K562 (cell line): ENCODE measurements around the gene IL6R. TPM values are rescaled to one million over a fixed set of nuclear protein-coding genes. Genes with fewer than 3 reads are reported as not detected.

Experiments used
- CSDE1 ChIP-seq, 2 experiments: fragments of 450-650 bp; IDR thresholded peaks; 2 replicates each; pipeline ENCODE4 v1.6.1; 2016; ENCODE audit warnings: mild to moderate bottlenecking in 1 of 2
- KDM2B ChIP-seq: fragments of 250-450 bp; sonication (Bioruptor Pico); IDR thresholded peaks from 2 replicates; pipeline ENCODE4 v1.8.0; 2021; ENCODE audit warnings: mild to moderate bottlenecking, moderate library complexity
- MGA ChIP-seq: fragments of 450-650 bp; IDR thresholded peaks from 2 replicates; pipeline ENCODE4 v1.6.1; 2016; ENCODE audit warnings: mild to moderate bottlenecking, moderate library complexity
- PCBP2 ChIP-seq: fragments of 200-400 bp; formaldehyde crosslinking; IDR thresholded peaks from 2 replicates; pipeline ENCODE4 v1.6.1; 2018; ENCODE audit warnings: low read length, low read depth, mild to moderate bottlenecking, moderate library complexity; ENCODE audit not compliant: poor library complexity, severe bottlenecking
- PML ChIP-seq: IDR thresholded peaks from 2 replicates; pipeline ENCODE4 v1.6.1; 2012; ENCODE audit warnings: low read length, inconsistent platforms
- PRPF4 ChIP-seq: fragments of 200-400 bp; formaldehyde crosslinking; IDR thresholded peaks from one replicate; pipeline ENCODE4 v1.6.1; 2017; ENCODE audit warnings: low read length, low read depth, mild to moderate bottlenecking; ENCODE audit not compliant: insufficient read depth, poor library complexity, severe bottlenecking
- SMARCA5 ChIP-seq: fragments of 450-650 bp; IDR thresholded peaks from 2 replicates; pipeline ENCODE4 v1.6.1; 2016
- SMARCE1 ChIP-seq: fragments of 450-650 bp; IDR thresholded peaks from 2 replicates; pipeline ENCODE4 v1.7.1; 2016; ENCODE audit warnings: mild to moderate bottlenecking
- SREBF1 ChIP-seq: fragments of 150-350 bp; IDR thresholded peaks from 2 replicates; pipeline ENCODE4 v1.6.1; 2014; ENCODE audit warnings: antibody characterized with exemption, low read depth, low read length, borderline replicate concordance
- ZNF780A ChIP-seq: fragments of 250-450 bp; sonication (Bioruptor Pico); IDR thresholded peaks from 2 replicates; pipeline ENCODE4 v1.5.0; 2021; ENCODE audit warnings: mild to moderate bottlenecking
- polyA plus RNA-seq, 8 experiments: library from polyadenylated mRNA; depleted of rRNA in 4 of 8; stranded (reverse) in 5 of 8; unstranded in 3 of 8; fragments of >200 nt; fragmentation: Nextera tagmentation in 2 of 8; fragmentation: Illumina TruSeq in 1 of 8; extraction: Ambion mirVana in 2 of 8; extraction: Trizol in 1 of 8; gene quantifications; 2 replicates each; pipeline versions ENCODE4 v1.2.1 to v1.2.3, GENCODE V29; 2011 to 2014; ENCODE audit warnings: inconsistent platforms in 1 of 8, missing spikeins in 1 of 8
- total RNA-seq, 7 experiments: library from RNA; depleted of rRNA in 6 of 7; stranded (reverse); fragments of >200 nt in 6 of 7; fragmentation: Illumina TruSeq in 2 of 7; extraction: Trizol in 2 of 7; gene quantifications; 2 replicates each; pipeline versions ENCODE4 v1.2.1 to v1.2.3, GENCODE V29; 2011 to 2021; ENCODE audit warnings: low replicate concordance in 1 of 7
- TF ChIP-seq, protein P1 (sequence below): sonication (generic); formaldehyde crosslinking; IDR thresholded peaks from 2 replicates; pipeline ENCODE4 v1.8.0; 2022; ENCODE audit warnings: missing genetic modification reagents, mild to moderate bottlenecking, moderate library complexity, borderline replicate concordance

Gene IL6R
- total and polyA plus RNA-seq, 9 of the 15 experiments (the other 6 are each of a cell fraction or from before 2014, with no cell fraction given), result 0.05 to 1.1 (median 0.11) TPM; not detected in 2

DNA sequence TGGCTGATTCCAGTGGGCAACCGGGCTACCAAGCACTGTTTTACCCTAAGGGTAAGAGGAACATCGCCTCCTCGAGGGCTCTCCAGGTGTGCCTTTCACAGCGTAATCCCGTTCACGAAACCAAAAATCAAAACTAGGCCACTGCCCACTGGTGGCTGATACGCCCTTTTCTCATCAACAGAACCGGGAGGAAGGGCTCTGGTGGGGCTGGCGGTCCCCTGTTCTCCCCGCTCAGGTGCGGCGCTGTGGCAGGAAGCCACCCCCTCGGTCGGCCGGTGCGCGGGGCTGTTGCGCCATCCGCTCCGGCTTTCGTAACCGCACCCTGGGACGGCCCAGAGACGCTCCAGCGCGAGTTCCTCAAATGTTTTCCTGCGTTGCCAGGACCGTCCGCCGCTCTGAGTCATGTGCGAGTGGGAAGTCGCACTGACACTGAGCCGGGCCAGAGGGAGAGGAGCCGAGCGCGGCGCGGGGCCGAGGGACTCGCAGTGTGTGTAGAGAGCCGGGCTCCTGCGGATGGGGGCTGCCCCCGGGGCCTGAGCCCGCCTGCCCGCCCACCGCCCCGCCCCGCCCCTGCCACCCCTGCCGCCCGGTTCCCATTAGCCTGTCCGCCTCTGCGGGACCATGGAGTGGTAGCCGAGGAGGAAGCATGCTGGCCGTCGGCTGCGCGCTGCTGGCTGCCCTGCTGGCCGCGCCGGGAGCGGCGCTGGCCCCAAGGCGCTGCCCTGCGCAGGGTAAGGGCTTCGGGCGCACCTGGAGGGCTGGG lies at the start of gene IL6R (continued):
- no peak for TF ChIP-seq MGA
- no peak for TF ChIP-seq PML
- TF ChIP-seq, protein P1, sequence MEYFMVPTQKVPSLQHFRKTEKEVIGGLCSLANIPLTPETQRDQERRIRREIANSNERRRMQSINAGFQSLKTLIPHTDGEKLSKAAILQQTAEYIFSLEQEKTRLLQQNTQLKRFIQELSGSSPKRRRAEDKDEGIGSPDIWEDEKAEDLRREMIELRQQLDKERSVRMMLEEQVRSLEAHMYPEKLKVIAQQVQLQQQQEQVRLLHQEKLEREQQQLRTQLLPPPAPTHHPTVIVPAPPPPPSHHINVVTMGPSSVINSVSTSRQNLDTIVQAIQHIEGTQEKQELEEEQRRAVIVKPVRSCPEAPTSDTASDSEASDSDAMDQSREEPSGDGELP (CRISPR knock-in tag), result no peak
- TF ChIP-seq ZNF780A, result no peak
- 0 out of 2 replicates have a peak, but pooled peaks have one; percentile 8 for TF ChIP-seq KDM2B (CRISPR knock-in tag)
- no peak for TF ChIP-seq SREBF1
- no peak for TF ChIP-seq SMARCE1
- no peak for TF ChIP-seq PCBP2
- TF ChIP-seq SMARCA5, result no peak
- no peak for TF ChIP-seq CSDE1 (IDR thresholded peaks at IDR 0.05)
- no peak for TF ChIP-seq PRPF4
